Sigmoid colon (tissue), 7 donors: ENCODE results near the gene SSR4. TPM values are rescaled to one million over a fixed set of nuclear protein-coding genes. Genes with fewer than 3 reads are reported as not detected.

Experiments used
- DNase-seq: peaks from one replicate; pipeline ENCODE4 v3.0.0-alpha.2; 2019
- H3K27ac ChIP-seq, 4 donors: fragments of 200-600 bp; sonication (generic); one replicate each; pipeline ENCODE4 v1.5.1; 2016 to 2019; ENCODE audit warnings: mild to moderate bottlenecking in 1 of 4
- H3K27me3 ChIP-seq, 3 donors: fragments of 200-600 bp; sonication (generic); one replicate each; pipeline ENCODE4 v1.5.1; 2019; ENCODE audit warnings: mild to moderate bottlenecking in 1 of 3
- H3K36me3 ChIP-seq, 4 donors: fragments of 200-600 bp; sonication (generic); one replicate each; pipeline ENCODE4 v1.5.1; 2016 to 2019
- H3K4me1 ChIP-seq, 4 donors: fragments of 200-600 bp; sonication (generic); one replicate each; pipeline ENCODE4 v1.5.1; 2017 to 2019
- H3K4me3 ChIP-seq, 4 donors: fragments of 200-600 bp; sonication (generic); one replicate each; pipeline ENCODE4 v1.5.1; 2017 to 2019; ENCODE audit warnings: mild to moderate bottlenecking in 2 of 4, moderate library complexity in 1 of 4
- H3K9me3 ChIP-seq, 4 donors: fragments of 200-600 bp in 3 of 4; sonication (generic) in 3 of 4; one replicate each; pipeline versions ENCODE4 v1.5.1 to v1.6.1; 2013 to 2019
- EP300 ChIP-seq, 4 donors: sonication (generic); formaldehyde crosslinking; IDR thresholded peaks; one replicate each; pipeline ENCODE4 v1.6.1; 2017; ENCODE audit warnings: antibody characterized with exemption in 4 of 4
- POLR2A ChIP-seq, 2 donors: fragments of 450-650 bp; IDR thresholded peaks; one replicate each; pipeline ENCODE4 v1.6.1; 2016; ENCODE audit warnings: antibody characterized with exemption in 2 of 2, mild to moderate bottlenecking in 2 of 2, moderate library complexity in 2 of 2
- POLR2AphosphoS5 ChIP-seq, 4 donors: sonication (generic); formaldehyde crosslinking; IDR thresholded peaks; one replicate each; pipeline ENCODE4 v1.6.1; 2017; ENCODE audit warnings: antibody characterized with exemption in 4 of 4
- WGBS, 2 donors: extraction: QIAGEN DNeasy Blood & Tissue Kit; methylation state at CpG; one replicate each; pipeline ENCODE4 v1.1.7; 2013; 5-methylcytosine and 5-hydroxymethylcytosine counted together
- intact Hi-C: fragments of 100-400 bp; cut with DNase I; formaldehyde crosslinking; loops from one replicate; pipeline ENCODE4 v1.15.1; 2023
- polyA plus RNA-seq, 3 donors: library from polyadenylated mRNA; stranded (reverse); fragments of 200-250 nt; gene quantifications; one replicate each; pipeline ENCODE4 v1.2.3, GENCODE V29; 2013
- total RNA-seq, 4 donors: library from RNA; depleted of rRNA; stranded (reverse); fragments of >200 nt; gene quantifications; one replicate each; pipeline ENCODE4 v1.1.0, GENCODE V29; 2016
- TF ChIP-seq, protein P1 (sequence below), 4 experiments: fragments of 450-650 bp in 3 of 4; fragments of 200-600 bp in 1 of 4; IDR thresholded peaks; one replicate each; pipeline ENCODE4 v1.5.1; 2016 to 2019; ENCODE audit warnings: antibody characterized with exemption in 4 of 4, mild to moderate bottlenecking in 3 of 4, moderate library complexity in 2 of 4
- donor health status: healthy with polysubstance abuse.
- donor health status: Bipolar disorder and iron deficiency.
- donor health status: healthy.

SSR4 gene
- total and polyA plus RNA-seq, 7 donors, result 143 to 494 (median 177) TPM

DNA sequence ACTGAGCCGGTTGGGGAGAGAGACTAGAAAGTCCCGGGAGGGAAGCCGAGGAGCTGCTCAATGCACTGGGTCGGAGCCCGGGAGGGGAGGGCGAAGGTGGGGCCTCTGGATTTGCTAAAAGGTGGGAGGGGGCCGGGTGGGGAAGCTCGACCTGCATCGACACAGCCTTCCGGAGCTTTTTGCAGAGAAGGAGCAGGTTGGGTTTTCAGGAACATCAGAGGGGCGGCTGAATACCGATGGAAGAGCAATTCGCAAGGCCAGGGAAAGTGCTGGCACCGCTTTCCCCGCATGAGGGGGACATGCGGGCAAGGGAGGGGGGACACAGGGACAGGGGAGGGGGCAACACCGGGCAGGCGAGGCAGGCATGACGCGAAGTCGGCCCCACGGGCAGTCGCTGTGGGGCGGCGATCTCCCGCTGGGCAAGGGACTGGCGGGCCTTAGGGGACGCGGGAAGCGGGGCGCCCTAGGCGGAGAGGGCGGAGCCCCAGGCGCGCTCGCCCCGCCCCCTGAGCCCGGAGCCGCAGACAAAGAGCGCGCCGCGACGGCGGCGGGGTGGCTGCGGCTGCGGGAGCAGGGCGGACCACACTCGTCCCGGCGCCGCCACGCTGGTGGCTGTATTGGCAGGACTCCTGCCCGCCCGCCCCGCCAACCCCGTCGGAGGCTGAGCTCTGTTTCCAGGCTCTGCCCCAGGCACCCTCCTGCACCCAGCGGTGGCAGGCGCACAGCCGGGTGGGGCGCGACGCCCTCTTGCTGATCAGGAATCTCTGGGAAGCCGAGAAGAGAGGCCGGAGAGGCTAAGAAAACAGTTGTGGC is 24.3 kb downstream of the SSR4 start:
- H3K27ac ChIP-seq, result peak overlapping the region in 3 of 4 donors; percentile 21 to 62 (median 61)
- peaks cover 0 to 10% (median 3%) of the 10 kb centered on the region in 4 donors for H3K4me1 ChIP-seq
- DNase-seq, result no peak
- no peaks in the 10 kb centered on the region for H3K27me3 ChIP-seq
- intact Hi-C loops, result no loop called here
- H3K4me3 ChIP-seq, result peak overlapping the region; percentile 32 to 56 (median 48)
- 5 to 7% methylated on average over 67 of the region's 67 CpGs for WGBS, 2 donors
- H3K36me3 ChIP-seq, result no peaks in the 10 kb centered on the region
- H3K9me3 ChIP-seq, result no peaks in the 10 kb centered on the region
- TF ChIP-seq POLR2A (IDR thresholded peaks at IDR 0.05) (no peak), EP300 (IDR thresholded peaks at IDR 0.05) (no peak), POLR2AphosphoS5 (IDR thresholded peaks at IDR 0.05) (no peak)
- TF ChIP-seq, protein P1, sequence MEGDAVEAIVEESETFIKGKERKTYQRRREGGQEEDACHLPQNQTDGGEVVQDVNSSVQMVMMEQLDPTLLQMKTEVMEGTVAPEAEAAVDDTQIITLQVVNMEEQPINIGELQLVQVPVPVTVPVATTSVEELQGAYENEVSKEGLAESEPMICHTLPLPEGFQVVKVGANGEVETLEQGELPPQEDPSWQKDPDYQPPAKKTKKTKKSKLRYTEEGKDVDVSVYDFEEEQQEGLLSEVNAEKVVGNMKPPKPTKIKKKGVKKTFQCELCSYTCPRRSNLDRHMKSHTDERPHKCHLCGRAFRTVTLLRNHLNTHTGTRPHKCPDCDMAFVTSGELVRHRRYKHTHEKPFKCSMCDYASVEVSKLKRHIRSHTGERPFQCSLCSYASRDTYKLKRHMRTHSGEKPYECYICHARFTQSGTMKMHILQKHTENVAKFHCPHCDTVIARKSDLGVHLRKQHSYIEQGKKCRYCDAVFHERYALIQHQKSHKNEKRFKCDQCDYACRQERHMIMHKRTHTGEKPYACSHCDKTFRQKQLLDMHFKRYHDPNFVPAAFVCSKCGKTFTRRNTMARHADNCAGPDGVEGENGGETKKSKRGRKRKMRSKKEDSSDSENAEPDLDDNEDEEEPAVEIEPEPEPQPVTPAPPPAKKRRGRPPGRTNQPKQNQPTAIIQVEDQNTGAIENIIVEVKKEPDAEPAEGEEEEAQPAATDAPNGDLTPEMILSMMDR (IDR thresholded peaks at IDR 0.05), result no peak

DNA sequence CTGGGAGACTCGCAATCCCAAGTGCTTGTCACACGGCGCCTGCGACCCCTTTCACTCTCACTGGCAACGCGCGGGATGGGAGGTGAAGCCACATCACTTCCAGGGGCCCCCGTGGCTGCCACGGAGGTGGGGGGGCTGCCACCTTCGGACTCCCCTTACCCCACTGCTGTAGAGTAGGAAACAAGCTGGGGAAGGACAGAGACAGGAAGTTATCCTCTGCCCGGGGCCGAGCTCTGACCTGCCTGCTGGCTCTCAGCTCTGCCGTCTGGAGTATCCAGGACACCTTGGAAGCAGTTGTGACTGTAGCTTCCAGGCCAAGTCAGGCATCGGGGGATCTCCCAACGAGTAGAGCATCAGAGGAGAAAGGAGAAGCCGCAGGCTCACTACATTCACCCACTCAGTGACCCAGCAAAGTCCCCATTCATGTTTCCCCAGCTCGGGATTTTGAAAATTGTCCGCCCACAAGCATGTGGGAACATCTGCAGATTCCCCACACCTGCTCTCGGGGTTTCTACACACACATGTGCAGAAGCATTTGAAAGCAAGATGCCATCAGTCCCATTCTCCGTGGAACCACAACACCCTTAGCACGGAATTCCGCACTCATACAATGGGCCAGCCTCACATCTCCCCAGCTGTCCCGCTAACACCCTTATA is 25.0 kb downstream of the SSR4 start:
- no peaks in the 10 kb centered on the region for H3K9me3 ChIP-seq
- no peaks in the 10 kb centered on the region for H3K27me3 ChIP-seq
- H3K4me1 ChIP-seq, result peaks cover 0 to 10% (median 3%) of the 10 kb centered on the region in 4 donors
- H3K36me3 ChIP-seq, result no peaks in the 10 kb centered on the region
- H3K4me3 ChIP-seq, result peak overlapping the region; percentile 32 to 56 (median 48)
- H3K27ac ChIP-seq, result peak overlapping the region in 3 of 4 donors; percentile 21 to 62 (median 61)
- no peak for DNase-seq
- 29 to 33% methylated on average over 23 of the region's 23 CpGs for WGBS, 2 donors
- intact Hi-C loops, result no loop called here
- TF ChIP-seq EP300 (IDR thresholded peaks at IDR 0.05) (no peak), POLR2A (IDR thresholded peaks at IDR 0.05) (no peak), POLR2AphosphoS5 (IDR thresholded peaks at IDR 0.05) (no peak)
- TF ChIP-seq, protein P1 (IDR thresholded peaks at IDR 0.05), result no peak

DNA sequence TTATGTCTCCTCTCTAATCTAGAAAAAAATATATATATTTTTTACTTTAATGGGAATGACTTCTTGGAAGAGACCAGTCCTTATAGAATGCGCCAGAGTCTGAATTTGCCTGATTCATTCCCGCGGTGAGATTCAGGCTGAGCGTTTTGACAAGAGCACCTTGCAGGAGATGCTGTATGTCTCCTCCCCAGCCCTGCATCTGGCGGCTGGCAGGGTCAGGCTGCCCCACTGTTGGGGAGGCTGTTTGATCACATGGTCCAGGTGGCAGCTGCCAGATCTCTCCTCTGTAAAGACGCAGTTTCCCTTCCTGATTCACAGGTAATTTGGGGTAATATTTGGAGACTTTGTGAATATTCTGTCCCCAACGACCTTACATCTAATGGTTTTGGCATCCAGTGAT is 26.1 kb downstream of the SSR4 start:
- Histone ChIP-seq H3K4me3 (no peak overlapping the region), H3K36me3 (no peaks in the 10 kb centered on the region), H3K4me1 (peaks cover 0 to 10% (median 3%) of the 10 kb centered on the region in 4 donors), H3K27ac (no peak overlapping the region), H3K9me3 (no peaks in the 10 kb centered on the region), H3K27me3 (no peaks in the 10 kb centered on the region)
- intact Hi-C loops, result no loop called here
- 65 to 77% methylated on average over 7 of the region's 7 CpGs for WGBS, 2 donors
- DNase-seq, result no peak
- no peak for TF ChIP-seq EP300 (IDR thresholded peaks at IDR 0.05)
- TF ChIP-seq POLR2A (IDR thresholded peaks at IDR 0.05), result no peak
- TF ChIP-seq, protein P1 (IDR thresholded peaks at IDR 0.05), result no peak
- no peak for TF ChIP-seq POLR2AphosphoS5 (IDR thresholded peaks at IDR 0.05)

DNA sequence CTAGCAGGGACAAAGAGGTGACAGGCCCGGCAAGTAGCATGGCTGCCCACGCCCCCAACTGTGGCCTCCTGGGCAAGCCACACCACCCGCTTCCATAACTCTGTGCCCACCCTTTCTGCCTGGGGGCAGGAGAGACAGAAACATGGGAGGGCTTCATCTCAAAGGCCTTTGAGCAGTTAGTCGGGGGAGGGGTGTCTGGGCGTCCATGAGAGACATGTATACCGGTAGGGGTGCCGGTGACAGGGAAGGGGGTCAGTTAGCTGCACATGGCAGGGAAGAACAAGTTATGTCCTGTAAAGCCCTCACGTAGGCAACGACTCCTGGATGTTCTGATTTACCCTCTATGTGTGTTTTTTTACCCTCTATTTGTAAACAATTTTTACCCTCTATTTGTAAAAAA is 26.6 kb downstream of the SSR4 start:
- TF ChIP-seq POLR2A (IDR thresholded peaks at IDR 0.05), result no peak
- no peak for TF ChIP-seq POLR2AphosphoS5 (IDR thresholded peaks at IDR 0.05)
- TF ChIP-seq EP300 (IDR thresholded peaks at IDR 0.05), result no peak
- TF ChIP-seq, protein P1 (IDR thresholded peaks at IDR 0.05), result no peak
- no peaks in the 10 kb centered on the region for H3K27me3 ChIP-seq
- no peak overlapping the region for H3K27ac ChIP-seq
- H3K9me3 ChIP-seq, result no peaks in the 10 kb centered on the region
- DNase-seq, result no peak
- WGBS, 2 donors, result 82 to 93% methylated on average over 9 of the region's 9 CpGs
- no peak overlapping the region for H3K4me3 ChIP-seq
- H3K36me3 ChIP-seq, result no peaks in the 10 kb centered on the region
- intact Hi-C loops, result no loop called here
- peaks cover 0 to 10% (median 3%) of the 10 kb centered on the region in 4 donors for H3K4me1 ChIP-seq
